Ecto neural progenitor cell (in vitro differentiated cells): ENCODE measurements around the gene STAT3.
"Not testable (repeated sequence)": the region's sequence is repeated elsewhere in the genome, so short reads cannot be mapped to it uniquely, and the experiment has no call there.

ENCODE experiments used
- DNase-seq: peaks from one replicate; pipeline ENCODE4 v3.0.0-alpha.2; 2018; ENCODE audit warnings: low spot score

The STAT3 gene

GRCh38 chr17:42408061-42408460 lies 19.8 kb upstream of the STAT3 start:
- DNase-seq: no peak

GRCh38 chr17:42407289-42407836 lies 19.1 kb upstream of the STAT3 start:
- peak; percentile 80 for DNase-seq

- DNase-seq: no peak
Measured at GRCh38 chr17:42406615-42407288, 18.5 kb upstream of the STAT3 start.

GRCh38 chr17:42405963-42406495 lies 17.8 kb upstream of the STAT3 start:
- DNase-seq: peak; percentile 93

GRCh38 chr17:42405076-42405475 lies 16.8 kb upstream of the STAT3 start:
- DNase-seq: no peak

- no peak for DNase-seq
Measured at GRCh38 chr17:42404326-42405055, 16.2 kb upstream of the STAT3 start.

- no peak for DNase-seq
Measured at GRCh38 chr17:42403150-42403549, 14.9 kb upstream of the STAT3 start.

GRCh38 chr17:42402117-42402516 lies 13.9 kb upstream of the STAT3 start:
- no peak for DNase-seq

- DNase-seq: not testable (repeated sequence)
Measured at GRCh38 chr17:42400844-42401375, 12.7 kb upstream of the STAT3 start.

GRCh38 chr17:42399948-42400843 lies 12.0 kb upstream of the STAT3 start:
- no peak for DNase-seq

- no peak for DNase-seq
Measured at GRCh38 chr17:42399121-42399520, 10.9 kb upstream of the STAT3 start.

GRCh38 chr17:42395601-42396000 lies 7.4 kb upstream of the STAT3 start:
- DNase-seq: not testable (repeated sequence)

- no peak for DNase-seq
Measured at GRCh38 chr17:42394838-42395237, 6.6 kb upstream of the STAT3 start.

GRCh38 chr17:42392692-42393415 lies 4.6 kb upstream of the STAT3 start:
- no peak for DNase-seq

- not testable (repeated sequence) for DNase-seq
Measured at GRCh38 chr17:42391439-42391838, 3.2 kb upstream of the STAT3 start.

- no peak for DNase-seq
Measured at GRCh38 chr17:42389899-42390298, 1.7 kb upstream of the STAT3 start.

GRCh38 chr17:42389135-42389417 lies 834 bp upstream of the STAT3 start:
- no peak for DNase-seq

GRCh38 chr17:42387661-42388380 lies 421 bp downstream of the STAT3 start:
- no peak for DNase-seq

GRCh38 chr17:42386777-42387657 lies 1.2 kb downstream of the STAT3 start:
- no peak for DNase-seq

GRCh38 chr17:42381898-42382297 lies 6.3 kb downstream of the STAT3 start:
- no peak for DNase-seq
